ENCODE results near the gene PTCD3.

- TF ChIP-seq CTCF (conservative IDR thresholded peaks at IDR 0.05; ENCODE audit: low read length), result no peak
- TF ChIP-seq EZH2phosphoT487 (IDR thresholded peaks at IDR 0.05; ENCODE audit: borderline replicate concordance), result no peak
Measured at GRCh38 chr2:86068648-86069047, 37.4 kb upstream of the PTCD3 start.

All from Loucy (cell line).